ENCODE measurements around the gene NTRK3.

DNA sequence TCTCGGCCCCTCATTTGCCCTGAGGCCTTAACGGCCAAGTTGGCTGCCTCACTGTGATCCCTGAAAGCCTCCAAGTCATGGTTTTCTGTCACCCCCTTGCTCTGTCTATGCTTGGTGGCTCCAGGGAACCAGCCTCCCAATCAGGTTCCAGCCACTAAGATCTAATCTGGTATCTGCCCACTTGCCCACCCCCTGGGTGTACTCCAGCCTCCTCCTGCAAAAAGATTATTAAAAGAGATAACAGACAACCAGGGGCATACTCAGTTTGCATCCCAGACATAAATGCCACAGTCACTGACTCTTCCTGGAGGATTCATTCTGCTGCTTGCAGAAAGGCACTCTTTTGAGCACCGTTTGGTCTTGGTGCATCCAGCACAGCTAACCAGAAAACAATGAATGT, 103.9 kb downstream of the NTRK3 start:
- TF ChIP-seq ZNF8 (CRISPR knock-in tag; IDR thresholded peaks at IDR 0.05) (no peak), ZNF70 (CRISPR knock-in tag; IDR thresholded peaks at IDR 0.05) (no peak), PPARA (CRISPR knock-in tag; IDR thresholded peaks at IDR 0.05; ENCODE audit: borderline replicate concordance) (no peak), POU6F1 (CRISPR knock-in tag; IDR thresholded peaks at IDR 0.05; ENCODE audit: borderline replicate concordance, low read depth) (no peak), ZFP3 (CRISPR knock-in tag; IDR thresholded peaks at IDR 0.05) (no peak), ZC3H10 (CRISPR knock-in tag; IDR thresholded peaks at IDR 0.05) (no peak), TOX (CRISPR knock-in tag; IDR thresholded peaks at IDR 0.05; ENCODE audit: borderline replicate concordance) (no peak), ZFP30 (CRISPR knock-in tag; IDR thresholded peaks at IDR 0.05) (no peak)
- TF ChIP-seq, protein P1, sequence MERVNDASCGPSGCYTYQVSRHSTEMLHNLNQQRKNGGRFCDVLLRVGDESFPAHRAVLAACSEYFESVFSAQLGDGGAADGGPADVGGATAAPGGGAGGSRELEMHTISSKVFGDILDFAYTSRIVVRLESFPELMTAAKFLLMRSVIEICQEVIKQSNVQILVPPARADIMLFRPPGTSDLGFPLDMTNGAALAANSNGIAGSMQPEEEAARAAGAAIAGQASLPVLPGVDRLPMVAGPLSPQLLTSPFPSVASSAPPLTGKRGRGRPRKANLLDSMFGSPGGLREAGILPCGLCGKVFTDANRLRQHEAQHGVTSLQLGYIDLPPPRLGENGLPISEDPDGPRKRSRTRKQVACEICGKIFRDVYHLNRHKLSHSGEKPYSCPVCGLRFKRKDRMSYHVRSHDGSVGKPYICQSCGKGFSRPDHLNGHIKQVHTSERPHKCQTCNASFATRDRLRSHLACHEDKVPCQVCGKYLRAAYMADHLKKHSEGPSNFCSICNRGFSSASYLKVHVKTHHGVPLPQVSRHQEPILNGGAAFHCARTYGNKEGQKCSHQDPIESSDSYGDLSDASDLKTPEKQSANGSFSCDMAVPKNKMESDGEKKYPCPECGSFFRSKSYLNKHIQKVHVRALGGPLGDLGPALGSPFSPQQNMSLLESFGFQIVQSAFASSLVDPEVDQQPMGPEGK (CRISPR knock-in tag; IDR thresholded peaks at IDR 0.05; ENCODE audit: borderline replicate concordance): no peak

Data from SK-N-SH treated with all-trans-retinoic acid at 6 μM for 48 hours (cell line).